GM21526 (cell line): ENCODE data around the gene HIBADH.
"Not testable (repeated sequence)": the region's sequence is repeated elsewhere in the genome, so short reads cannot be mapped to it uniquely, and the experiment has no call there.

Experiments
- ATAC-seq: cut with Tn5 transposase; IDR thresholded peaks from one replicate; pipeline ENCODE4 v1.9.1; 2021; ENCODE audit warnings: moderate library complexity; ENCODE audit not compliant: unreplicated experiment, low FRiP score

HIBADH gene

DNA sequence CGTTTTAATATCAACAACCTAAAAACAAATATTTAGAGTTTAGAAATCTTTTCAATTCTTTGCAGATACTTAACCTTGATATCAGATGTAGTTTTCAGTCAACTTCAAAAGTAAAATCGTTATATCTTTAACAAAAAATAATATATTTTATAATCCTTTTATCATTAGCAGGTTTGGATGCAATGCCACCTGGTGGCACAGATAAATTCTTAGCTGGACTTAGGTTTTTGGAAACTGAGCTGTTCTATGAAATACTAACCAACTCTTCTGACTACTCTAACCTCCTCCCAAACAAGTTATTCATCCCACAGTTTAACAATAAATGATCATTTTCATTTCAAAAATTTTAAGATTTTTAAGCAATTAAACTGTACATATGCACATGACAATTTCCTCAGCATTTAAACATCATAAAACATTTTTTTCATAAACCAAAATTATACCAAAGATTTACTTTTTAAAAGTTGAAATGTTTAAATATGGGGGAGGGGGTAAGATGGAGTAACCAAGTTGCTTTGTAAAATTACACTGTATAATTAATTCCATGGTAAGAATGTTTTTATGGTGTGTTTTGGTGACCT lies 56.9 kb downstream of the HIBADH start:
- no peak for ATAC-seq

DNA sequence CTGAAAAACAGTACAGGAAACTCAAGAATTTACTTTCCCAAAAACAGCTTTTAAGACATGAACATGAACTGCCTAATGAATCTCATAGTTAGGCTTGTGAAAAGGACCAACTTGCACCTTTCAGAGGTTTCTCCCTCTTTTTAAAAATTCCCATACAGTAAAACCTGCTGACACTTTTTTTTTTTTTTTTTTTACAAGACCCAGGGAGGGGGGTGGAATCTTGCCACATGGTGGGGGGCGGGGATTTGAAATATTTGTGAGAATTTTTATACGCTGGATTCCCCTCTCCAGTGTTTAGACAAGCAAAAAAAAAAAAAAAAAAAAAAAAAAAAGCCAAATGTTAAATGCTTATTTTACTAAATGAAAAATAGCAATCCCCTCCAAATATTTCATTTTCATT lies 57.4 kb downstream of the HIBADH start:
- ATAC-seq = no peak

DNA sequence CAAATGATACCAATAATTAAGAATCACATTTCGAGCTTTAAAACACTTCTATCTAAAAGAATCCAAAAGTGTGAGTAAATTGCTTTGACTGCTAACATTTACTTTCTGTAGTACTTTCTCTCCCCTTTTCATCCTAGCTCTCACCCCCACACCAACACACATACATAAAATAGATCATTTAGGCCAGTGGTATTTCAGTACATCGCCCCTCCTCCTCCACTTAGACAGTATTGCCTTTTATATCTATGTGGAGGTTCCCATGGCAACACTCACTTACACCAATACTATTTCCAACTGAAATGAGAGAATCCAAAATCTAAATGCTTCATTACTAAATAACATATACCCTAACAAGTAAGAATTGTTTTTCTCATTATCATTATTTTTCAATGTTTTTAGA lies 58.9 kb downstream of the HIBADH start:
- ATAC-seq = no peak

DNA sequence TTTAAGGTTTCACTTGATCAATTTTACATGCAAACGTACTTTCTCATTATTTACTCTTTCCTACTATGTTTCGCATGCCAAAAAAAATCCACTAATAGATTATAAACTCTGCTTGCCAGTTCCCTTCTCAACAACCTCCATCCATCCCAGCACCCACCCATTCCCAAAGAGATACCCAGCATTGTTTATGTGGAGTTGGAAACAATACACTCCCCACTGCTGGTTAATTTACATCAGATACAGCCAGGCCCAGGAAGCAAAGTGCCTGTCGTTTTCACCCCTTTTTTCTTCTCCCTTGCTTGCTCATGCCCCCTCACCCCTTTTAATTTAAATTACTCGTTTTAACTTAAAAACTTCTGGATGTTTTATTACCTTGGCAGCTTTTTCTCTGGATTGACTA lies 59.9 kb downstream of the HIBADH start:
- ATAC-seq = no peak

DNA sequence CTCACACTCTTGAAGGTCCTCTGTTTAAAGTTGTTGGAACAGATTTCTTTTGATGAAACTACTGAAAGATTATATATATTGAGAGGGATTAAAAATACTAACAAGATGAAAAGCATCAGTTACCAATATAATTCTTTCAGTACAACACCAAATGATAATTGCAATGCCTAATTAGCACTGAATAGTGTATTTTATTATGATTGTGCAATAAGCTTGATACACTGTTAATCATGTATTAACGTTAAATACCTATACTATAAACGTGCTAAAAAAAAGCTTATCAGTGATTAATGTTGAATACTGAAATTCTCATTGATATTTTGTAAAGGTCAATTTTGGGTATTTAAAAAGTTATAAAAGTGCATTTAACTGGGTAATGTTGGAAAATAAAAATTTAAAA lies 61.5 kb downstream of the HIBADH start:
- ATAC-seq = no peak

DNA sequence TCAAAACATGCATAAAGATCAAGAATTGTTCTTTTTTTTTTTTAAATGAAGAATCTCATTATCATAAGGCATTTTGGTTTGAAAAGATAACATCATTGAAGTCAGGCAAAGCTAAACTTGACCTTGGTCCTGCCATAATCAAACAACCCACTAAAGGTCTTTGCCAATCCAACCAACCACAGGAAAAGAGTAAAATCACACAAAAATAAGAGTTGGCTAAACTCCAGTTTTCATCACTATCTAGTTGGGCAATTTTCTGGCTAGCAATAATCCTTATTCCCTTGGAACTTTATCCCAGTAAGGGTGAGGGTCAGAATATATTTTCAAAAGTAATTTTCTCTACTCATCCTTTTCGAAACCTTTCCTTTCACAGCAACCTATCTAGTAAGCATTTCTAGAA lies 62.4 kb downstream of the HIBADH start:
- ATAC-seq = no peak

DNA sequence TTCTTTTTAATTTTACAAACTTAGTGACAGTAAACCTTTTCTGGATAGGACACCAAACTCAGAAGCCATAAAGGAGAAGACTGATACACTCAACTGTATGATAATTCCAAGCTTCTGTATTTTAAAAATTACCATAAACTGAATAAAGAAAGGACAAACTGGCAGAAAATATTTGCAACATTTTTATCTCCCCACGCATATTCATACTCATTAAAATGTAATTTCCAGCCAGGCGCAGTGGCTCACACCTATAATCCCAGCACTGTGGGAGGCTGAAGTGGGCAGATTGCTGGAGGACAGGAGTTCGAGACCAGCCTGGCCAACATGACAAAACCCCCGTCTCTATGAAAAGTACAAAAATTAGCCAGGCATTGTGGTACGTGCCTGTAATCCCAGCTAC lies 67.7 kb downstream of the HIBADH start:
- no peak for ATAC-seq

DNA sequence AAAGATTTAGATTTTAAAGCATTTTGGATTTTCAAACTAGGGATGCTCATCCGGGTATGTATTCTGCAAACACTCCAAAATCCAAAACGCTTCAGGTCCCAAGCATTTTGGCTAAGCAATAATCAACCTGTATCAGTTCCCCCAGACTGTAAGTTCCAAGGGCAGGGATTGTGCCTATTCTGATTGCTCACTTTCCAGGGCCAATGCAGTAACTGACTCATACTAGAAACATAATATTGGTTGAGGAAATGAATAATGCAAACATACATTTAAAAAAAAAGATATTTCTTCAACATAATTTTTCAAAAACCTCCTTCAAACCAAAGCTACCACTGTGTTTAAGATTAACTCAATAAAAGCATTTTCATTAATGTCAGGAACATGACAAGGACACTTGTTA lies 69.5 kb downstream of the HIBADH start:
- ATAC-seq = no peak

DNA sequence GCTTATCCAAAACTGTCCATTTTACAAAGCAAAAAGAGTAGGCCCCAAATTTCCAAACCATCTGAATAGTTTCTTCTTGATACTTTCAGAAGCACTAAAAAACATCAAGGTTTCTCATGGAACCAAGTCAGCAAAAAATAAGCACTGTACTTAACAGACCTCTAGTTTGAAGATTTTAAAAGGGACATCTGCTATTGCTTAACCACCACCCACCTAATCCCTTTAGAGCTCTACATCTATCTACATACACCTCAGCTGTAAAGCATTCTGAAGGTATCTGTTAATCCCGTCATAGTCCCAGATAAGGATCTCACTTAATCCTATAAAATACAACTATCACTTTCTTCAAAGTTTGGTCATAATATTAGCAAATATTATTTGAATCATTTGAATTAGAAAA lies 72.3 kb downstream of the HIBADH start:
- no peak for ATAC-seq

DNA sequence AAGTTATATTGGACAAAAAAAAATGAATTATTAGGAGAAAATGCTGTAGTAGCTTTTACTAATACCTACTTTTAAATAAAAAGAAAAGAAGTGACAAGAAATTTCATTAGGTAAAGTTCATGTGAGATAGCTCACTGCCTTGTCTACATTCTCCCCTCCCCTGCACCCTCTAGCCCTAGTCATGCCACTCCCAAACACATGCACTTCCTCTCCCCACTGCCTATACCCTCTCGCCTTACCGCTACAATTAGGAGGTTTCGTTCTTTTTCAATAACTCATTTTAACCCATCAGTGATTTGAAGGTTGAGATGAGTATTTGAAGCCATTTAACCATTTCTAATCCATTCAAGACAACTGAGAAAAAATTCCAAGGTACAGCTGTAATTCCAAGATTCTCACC lies 75.3 kb downstream of the HIBADH start:
- ATAC-seq = no peak

DNA sequence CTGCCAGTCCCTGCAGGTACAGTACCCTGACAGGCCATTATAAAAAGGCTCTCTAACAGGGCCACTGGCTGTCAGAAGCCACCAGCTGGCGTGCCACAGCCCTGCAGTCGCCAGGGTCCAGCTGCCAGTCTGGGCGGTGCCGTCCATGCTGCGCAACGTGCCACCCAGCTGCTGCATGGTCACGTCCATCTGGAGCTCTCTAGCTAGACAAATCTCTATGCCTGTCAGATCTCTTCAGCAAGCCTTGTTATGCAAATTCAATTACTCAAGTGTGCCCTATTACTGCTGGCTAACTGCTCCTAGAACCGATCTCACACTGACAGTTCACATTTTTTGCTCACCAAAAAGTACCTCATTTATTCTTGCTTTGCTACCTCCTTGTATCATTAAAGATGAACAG lies 75.9 kb downstream of the HIBADH start:
- peak; percentile 90 for ATAC-seq

DNA sequence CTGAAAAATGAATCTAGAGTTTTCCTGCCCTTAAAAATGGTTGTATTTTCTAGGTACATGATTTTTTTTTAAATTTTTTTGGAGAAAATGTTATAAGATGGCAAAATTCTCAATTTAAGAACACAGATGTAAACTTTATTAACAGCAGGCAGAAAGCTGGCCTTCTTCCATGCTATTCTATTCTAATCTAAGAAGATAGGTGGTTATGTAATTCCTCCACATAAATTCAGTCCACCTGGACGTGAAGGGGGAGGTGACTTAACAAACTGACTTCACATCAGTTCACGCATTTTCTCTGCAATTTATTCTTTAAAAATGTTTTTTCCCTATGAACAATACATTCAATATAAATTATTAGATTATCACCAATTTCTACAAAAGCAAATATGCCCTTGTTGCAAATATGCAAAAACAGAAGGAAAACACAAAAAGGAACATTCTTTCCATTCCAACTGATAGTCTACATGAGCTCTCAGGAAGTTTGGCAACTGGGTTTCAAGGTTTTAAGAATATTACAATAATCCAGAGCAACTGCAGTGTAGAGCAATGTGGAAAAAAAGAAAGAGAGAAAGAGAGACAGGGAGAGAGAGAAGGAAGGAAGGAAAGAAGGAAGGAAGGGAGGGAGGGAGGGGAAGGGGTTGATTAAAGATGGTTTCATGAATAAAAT lies 76.8 kb downstream of the HIBADH start:
- ATAC-seq = no peak

DNA sequence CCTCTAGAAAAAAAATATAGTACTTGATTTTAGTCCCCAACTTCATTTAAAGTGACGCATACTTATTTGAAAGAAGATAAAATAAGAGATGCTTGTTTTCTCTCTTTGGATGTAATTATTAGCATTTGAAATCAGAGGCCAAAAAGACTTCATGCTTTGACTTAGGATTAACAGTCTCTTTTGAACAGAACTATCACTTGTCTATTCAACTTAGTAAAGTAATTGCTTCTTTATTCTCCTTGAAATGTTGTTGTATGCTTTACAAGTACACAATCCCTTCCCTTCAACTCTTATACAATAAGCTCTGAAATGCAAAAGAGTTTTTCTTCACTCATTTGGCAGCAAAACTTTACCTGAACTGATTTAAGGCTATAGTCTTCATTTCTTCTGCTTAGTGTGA lies 80.8 kb downstream of the HIBADH start:
- no peak for ATAC-seq

DNA sequence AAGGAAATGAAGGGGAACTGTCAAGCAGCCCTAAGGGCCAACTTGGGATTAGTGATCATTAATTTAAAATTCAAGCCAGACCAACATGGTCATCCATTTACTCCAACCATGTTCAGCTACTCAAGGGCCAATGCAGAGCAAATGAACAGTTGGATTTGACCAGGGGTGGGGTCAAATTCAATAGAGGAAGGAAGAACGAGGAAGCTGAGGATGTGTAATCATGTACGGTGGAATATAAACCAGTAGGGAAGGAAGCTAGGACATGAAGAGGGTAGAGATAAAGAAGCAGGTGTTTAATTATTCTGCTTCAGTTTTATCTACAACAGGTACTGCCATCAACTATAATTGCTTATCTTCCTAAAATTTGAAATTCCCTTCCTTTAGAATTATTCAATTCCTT lies 81.6 kb downstream of the HIBADH start:
- ATAC-seq = no peak

DNA sequence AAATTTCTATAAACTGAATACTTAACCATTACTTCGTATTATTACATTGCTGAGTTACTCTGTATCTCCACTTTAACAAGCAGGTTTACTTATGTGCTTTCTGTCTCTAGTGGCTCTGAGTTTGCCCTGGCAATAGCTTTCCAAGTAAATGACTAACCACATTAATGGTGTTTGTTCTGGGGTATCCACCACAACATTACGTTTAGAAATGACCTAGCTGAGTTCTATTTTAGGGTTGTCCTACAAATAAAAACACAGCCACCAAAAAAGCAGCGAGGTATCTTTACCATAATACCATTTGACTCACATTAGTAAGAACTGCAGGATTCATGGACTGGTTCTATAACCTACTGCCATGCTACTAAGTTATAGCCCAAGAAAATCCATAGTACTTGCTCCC lies 83.1 kb downstream of the HIBADH start:
- no peak for ATAC-seq

DNA sequence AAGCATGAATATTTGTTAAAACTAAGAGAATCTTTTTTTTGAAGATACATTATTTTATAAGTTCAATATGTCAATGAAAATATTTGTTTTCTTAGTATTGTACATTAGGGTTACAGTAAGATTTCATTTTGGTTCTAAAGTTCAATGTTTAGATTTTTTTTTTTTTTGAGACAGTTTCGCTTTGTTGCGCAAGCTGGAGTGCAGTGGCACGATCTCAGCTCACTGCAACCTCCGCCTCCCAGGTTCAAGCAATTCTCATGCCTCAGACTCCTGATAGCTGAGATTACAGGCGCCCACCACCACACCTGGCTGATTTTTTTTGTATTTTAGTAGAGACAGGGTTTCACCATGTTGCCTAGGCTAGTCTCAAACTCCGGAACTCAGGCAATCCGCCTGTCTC lies 84.5 kb downstream of the HIBADH start:
- not testable (repeated sequence) for ATAC-seq

DNA sequence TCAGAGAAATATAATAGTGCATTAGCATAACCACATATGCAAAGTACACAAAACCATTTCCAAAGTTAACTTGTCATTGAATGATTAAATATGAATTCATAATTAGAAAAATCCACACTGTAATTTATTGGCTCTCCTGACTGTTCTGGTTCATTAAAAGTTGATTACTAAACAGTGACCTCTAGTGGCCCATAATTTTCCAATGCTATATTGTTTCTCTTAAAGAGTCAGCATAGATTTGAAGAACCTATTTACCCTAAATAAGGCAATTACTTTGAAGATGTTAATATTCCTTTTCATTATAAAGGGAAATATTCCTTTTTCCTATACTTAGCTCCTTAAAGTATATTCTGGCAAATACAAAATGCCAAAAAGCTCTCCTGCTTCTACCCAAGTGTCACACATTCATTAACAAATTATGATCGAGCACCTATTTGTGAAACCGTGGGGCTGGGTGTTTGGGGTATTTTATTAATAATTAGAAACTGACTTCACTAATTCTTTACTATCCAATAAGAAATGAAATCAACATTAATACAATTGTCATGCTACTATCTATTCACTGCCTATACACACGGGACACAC lies 86.2 kb downstream of the HIBADH start:
- ATAC-seq = no peak

DNA sequence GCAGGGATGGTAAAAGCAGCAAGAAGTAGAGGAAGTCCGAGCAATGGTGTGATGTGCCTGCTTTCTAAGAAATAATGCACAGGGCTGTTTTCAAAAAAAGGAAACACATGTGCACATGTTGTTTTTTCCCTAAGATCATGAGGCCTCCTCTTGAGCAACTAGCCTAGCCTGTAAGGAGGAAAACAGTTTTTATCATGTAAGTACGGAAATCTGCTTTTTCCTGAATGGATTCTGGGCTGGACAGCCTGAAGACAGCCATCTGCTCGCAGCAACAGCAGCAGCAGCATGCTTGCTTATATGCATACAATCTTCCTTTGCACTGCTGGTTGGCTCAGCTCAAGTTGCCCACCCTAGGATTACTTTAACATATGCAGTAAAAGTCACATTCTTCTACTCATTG lies 87.1 kb downstream of the HIBADH start:
- ATAC-seq = no peak

DNA sequence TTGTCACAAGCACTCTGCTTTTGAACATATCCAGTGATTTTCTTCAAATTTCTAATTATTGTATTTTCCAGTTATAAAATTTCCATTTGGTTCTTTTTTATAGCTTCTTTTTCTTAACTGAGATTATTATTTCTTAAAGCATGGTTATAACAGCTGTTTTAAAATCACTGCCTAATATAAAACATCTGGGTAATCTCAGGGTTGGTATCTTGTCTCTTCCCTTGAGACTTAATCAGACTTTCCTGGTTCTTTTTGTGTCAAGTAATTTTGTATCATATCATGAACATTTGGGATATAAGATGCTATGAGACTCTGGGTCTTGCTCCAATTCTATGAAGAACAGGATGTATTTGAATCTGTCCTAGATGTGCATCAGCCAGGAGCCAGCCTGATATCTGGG lies 93.6 kb downstream of the HIBADH start:
- no peak for ATAC-seq

DNA sequence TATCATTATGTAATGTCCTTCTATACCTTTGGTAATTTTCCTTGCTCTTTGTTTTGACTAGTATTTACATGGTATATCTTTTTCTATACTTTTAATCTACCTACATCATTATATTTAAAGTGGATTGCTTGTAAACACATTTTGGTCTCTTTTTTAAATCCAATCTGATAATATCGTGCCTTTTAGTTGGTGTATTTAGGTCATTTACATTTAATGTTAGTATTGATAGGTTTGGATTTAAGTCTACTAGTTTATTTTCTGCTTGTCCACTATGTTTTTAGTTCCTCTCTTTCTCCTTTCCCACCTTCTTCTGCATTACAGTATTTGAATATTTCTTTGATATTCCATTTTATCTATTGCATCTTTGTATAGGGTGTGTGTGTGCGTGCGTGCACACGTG lies 95.4 kb downstream of the HIBADH start:
- ATAC-seq = no peak

DNA sequence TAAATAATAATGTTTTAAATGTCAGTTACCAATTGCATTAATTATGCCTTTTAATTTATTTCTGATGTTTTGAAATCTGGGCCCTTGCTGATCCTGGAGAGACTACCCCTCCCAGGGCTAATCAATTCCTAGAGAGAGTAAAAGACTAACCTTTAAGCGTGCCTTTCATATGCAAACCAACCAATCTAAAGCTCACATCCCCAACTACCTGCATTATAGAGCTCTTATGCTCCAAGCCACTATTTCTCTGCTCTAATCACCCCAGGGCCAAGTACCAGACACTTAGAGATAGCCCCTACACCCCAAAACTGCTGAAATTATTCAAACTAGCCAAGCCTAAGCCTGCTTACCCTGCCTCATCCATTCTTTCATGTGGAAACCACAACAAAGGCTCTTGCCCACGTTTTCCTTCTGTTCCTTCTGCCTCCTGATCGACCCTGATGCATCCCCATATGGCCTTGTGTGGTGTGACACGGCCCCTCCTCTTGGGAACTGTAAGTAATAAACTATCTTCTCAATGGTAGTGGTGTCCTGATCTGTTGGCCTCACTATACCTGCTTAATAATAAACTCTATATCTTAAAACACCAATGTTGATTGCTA lies 97.7 kb downstream of the HIBADH start:
- no peak for ATAC-seq

DNA sequence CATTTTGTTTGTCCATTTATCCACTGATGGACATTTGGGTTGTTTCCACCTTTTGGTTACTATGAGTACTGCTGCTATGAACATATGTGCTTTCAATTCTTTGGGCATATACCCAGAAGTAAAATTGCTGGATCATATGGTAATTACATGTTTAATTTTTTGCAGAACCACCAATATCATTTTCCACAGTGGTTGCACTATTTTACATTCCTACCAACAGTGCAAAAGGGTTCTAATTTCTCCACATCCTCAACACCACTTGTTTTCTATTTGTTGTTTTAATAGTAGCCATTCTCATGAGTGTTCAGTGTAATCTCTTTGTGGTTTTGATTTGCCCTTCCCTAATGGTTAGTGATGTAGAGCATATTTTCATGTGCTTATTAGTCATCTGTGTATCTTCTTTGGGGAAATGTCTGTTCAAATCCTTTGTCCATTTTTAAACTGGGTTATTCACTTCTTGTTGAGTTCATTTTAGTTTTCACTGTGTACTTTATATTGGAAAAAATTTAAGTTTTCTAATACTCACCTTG lies 101.9 kb downstream of the HIBADH start:
- ATAC-seq = no peak
